B cell (primary cell): ENCODE measurements around the gene OSBPL1A. TPM values are rescaled to one million over a fixed set of nuclear protein-coding genes. Genes with fewer than 3 reads are reported as not detected.

ENCODE experiments used
- ATAC-seq: fragments of 200-7000 bp; cut with Tn5 transposase; one replicate; pipeline ENCODE4 v1.10.0; 2021; ENCODE audit warnings: low read depth, mild to moderate bottlenecking, moderate number of reproducible peaks, moderate library complexity
- CTCF ChIA-PET: fragments of 350-600 bp; sonication (Branson Sonifier 250); formaldehyde crosslinking; loops from one replicate; lab custom pipeline; 2021; ENCODE audit warnings: antibody characterized with exemption, inconsistent platforms; lab: Charles Lee
- POLR2A ChIA-PET: fragments of 350-600 bp; sonication (Branson Sonifier 250); formaldehyde crosslinking; loops from one replicate; lab custom pipeline; 2021; ENCODE audit warnings: antibody characterized with exemption; lab: Charles Lee
- DNase-seq: peaks from one replicate; pipeline ENCODE4 v3.0.0; 2013
- H2AFZ ChIP-seq: 2 replicates; pipeline ENCODE4 v1.6.1; 2012; ENCODE audit warnings: mild to moderate bottlenecking, low read depth, low read length; ENCODE audit not compliant: insufficient read depth, poor library complexity, severe bottlenecking
- H3K27ac ChIP-seq, 2 donors: 1 replicate in 1 of 2; 2 replicates in 1 of 2; pipeline ENCODE4 v1.5.1; 2012 to 2013; ENCODE audit warnings: low read length in 2 of 2, mild to moderate bottlenecking in 2 of 2, moderate library complexity in 1 of 2
- H3K27me3 ChIP-seq, 4 experiments: fragments of 200-600 bp in 1 of 4; sonication (generic) in 1 of 4; replicated peaks in 1 of 4; 1 replicate in 2 of 4; 2 replicates in 2 of 4; pipeline versions ENCODE4 v1.6.1 to v1.7.0; 2013 to 2016; ENCODE audit warnings: low read length in 3 of 4, mild to moderate bottlenecking in 2 of 4, mixed read lengths in 1 of 4, moderate library complexity in 1 of 4; ENCODE audit not compliant: insufficient read depth in 4 of 4, control insufficient read depth in 3 of 4; ENCODE audit errors: control extremely low read depth in 1 of 4
- H3K36me3 ChIP-seq, 2 experiments: replicated peaks in 1 of 2; 1 replicate in 1 of 2; 2 replicates in 1 of 2; pipeline versions ENCODE4 v1.6.1 to v1.7.1; 2013; ENCODE audit warnings: low read length in 1 of 2; ENCODE audit not compliant: insufficient read depth in 2 of 2, control insufficient read depth in 1 of 2; ENCODE audit errors: control extremely low read depth in 1 of 2, extremely low read depth in 1 of 2
- H3K4me1 ChIP-seq, 2 donors: fragments of 200-600 bp in 1 of 2; sonication (generic) in 1 of 2; 1 replicate in 1 of 2; 2 replicates in 1 of 2; pipeline versions ENCODE4 v1.5.1 to v1.6.1; 2013 to 2017; ENCODE audit warnings: low read length in 2 of 2; ENCODE audit not compliant: control insufficient read depth in 2 of 2, insufficient read depth in 2 of 2
- H3K4me2 ChIP-seq: replicated peaks from 2 replicates; pipeline ENCODE3; 2012; ENCODE audit warnings: mild to moderate bottlenecking, low read depth, low read length; ENCODE audit not compliant: poor library complexity, severe bottlenecking
- H3K4me3 ChIP-seq, 5 experiments: fragments of 200-600 bp in 1 of 5; sonication (generic) in 1 of 5; 1 replicate in 3 of 5; 2 replicates in 2 of 5; pipeline versions ENCODE4 v1.5.1 to v1.7.0; 2011 to 2016; ENCODE audit warnings: low read length in 4 of 5, mild to moderate bottlenecking in 4 of 5, low read depth in 2 of 5, control low read depth in 1 of 5, moderate library complexity in 1 of 5; ENCODE audit not compliant: insufficient read depth in 1 of 5; ENCODE audit errors: control extremely low read depth in 1 of 5, extremely low read depth in 1 of 5
- H3K79me2 ChIP-seq: fragments of 200-600 bp; sonication (generic); one replicate; pipeline ENCODE4 v1.6.0; 2016; ENCODE audit warnings: low read length; ENCODE audit not compliant: control insufficient read depth, insufficient read depth
- H3K9ac ChIP-seq: fragments of 200-600 bp; sonication (generic); 2 replicates; pipeline ENCODE4 v1.6.1; 2017; ENCODE audit warnings: mild to moderate bottlenecking, low read length, moderate library complexity
- H3K9me3 ChIP-seq, 3 donors: one replicate each; pipeline versions ENCODE4 v1.6.1 to v1.7.1; 2013; ENCODE audit warnings: low read length in 2 of 3; ENCODE audit not compliant: control insufficient read depth in 2 of 3, insufficient read depth in 1 of 3; ENCODE audit errors: control extremely low read depth in 1 of 3
- H4K20me1 ChIP-seq: 2 replicates; pipeline ENCODE4 v1.6.0; 2012; ENCODE audit warnings: mild to moderate bottlenecking, low read length; ENCODE audit not compliant: insufficient read depth, control insufficient read depth, poor library complexity, severe bottlenecking
- H3K27ac Mint-ChIP-seq: one replicate; pipeline ENCODE4 v1.8.0; 2021; ENCODE audit warnings: mixed read lengths
- H3K27me3 Mint-ChIP-seq: one replicate; pipeline ENCODE4 v1.8.0; 2021; ENCODE audit warnings: mixed read lengths
- H3K4me1 Mint-ChIP-seq: one replicate; pipeline ENCODE4 v1.8.0; 2021; ENCODE audit warnings: mixed read lengths
- H3K4me3 Mint-ChIP-seq: one replicate; pipeline ENCODE4 v1.8.0; 2021; ENCODE audit warnings: mixed read lengths
- H3K9me3 Mint-ChIP-seq: one replicate; pipeline ENCODE4 v1.8.0; 2022; ENCODE audit warnings: mixed read lengths; ENCODE audit not compliant: insufficient read depth
- CTCF ChIP-seq: fragments of 200-600 bp; IDR thresholded peaks from one replicate; pipeline ENCODE4 v1.8.0; 2022; ENCODE audit warnings: antibody characterized with exemption, mild to moderate bottlenecking
- EZH2 ChIP-seq: IDR thresholded peaks from 2 replicates; pipeline ENCODE4 v1.6.1; 2012; ENCODE audit warnings: borderline replicate concordance, low read depth, mild to moderate bottlenecking, moderate library complexity, low read length; ENCODE audit not compliant: insufficient read depth, poor library complexity, severe bottlenecking
- WGBS: methylation state at CpG from one replicate; pipeline ENCODE4 v1.1.5; 2013; ENCODE audit warnings: missing lambda C conversion rate; ENCODE audit not compliant: insufficient coverage; 5-methylcytosine and 5-hydroxymethylcytosine counted together
- intact Hi-C: fragments of 100-400 bp; cut with micrococcal nuclease; formaldehyde crosslinking; loops from one replicate; pipeline ENCODE4 v1.10.0; 2022
- polyA plus RNA-seq: library from polyadenylated mRNA; depleted of rRNA; stranded (reverse); fragments of >200 nt; gene quantifications from 2 replicates; pipeline ENCODE4 v1.2.3, GENCODE V29; 2012
- total RNA-seq, 2 donors: library from RNA; stranded (reverse); fragments of 120-200 nt in 1 of 2; gene quantifications; 1 replicate in 1 of 2; 2 replicates in 1 of 2; pipeline versions ENCODE4 v1.2.3 to v1.2.4, GENCODE V29; 2013 to 2022

The OSBPL1A gene
- total and polyA plus RNA-seq, 2 donors (not counting 1 experiment from before 2014, with no cell fraction given) = 0.57 to 0.86 TPM

- DNase-seq (peak; percentile 27), ATAC-seq (peak; percentile 41)
- H4K20me1 ChIP-seq = no peaks in the 10 kb centered on the region
- no peaks in the 10 kb centered on the region for H3K36me3 ChIP-seq
- H3K27me3 Mint-ChIP-seq = peaks cover 15% of the 10 kb centered on the region
- no peak overlapping the region for H3K9ac ChIP-seq
- peaks cover 11 to 14% of the 10 kb centered on the region in 2 donors for H3K4me1 ChIP-seq
- H3K9me3 Mint-ChIP-seq = no peaks in the 10 kb centered on the region
- peak overlapping the region; percentile 13 for H3K27ac Mint-ChIP-seq
- intact Hi-C loops = no loop called here
- ChIA-PET CTCF (interaction anchor here (1.7 kb wide), 1 partner anchor 13 kb away, joined by 4 read pairs; no protein-coding TSS in a partner anchor), POLR2A (no interaction called here)
- 66% methylated on average over 6 of the region's 6 CpGs for WGBS
- peaks cover 0 to 3% (median 0%) of the 10 kb centered on the region in 4 experiments for H3K27me3 ChIP-seq
- no peak overlapping the region for H3K4me2 ChIP-seq
- no peak overlapping the region for H3K27ac ChIP-seq
- TF ChIP-seq EZH2 = no peak
- H2AFZ ChIP-seq = peak overlapping the region; percentile 27
- H3K79me2 ChIP-seq = no peaks in the 10 kb centered on the region
- H3K4me3 ChIP-seq = no peak overlapping the region
- no peaks in the 10 kb centered on the region for H3K9me3 ChIP-seq
- H3K4me3 Mint-ChIP-seq = peak overlapping the region; percentile 3
- H3K4me1 Mint-ChIP-seq = peaks cover 23% of the 10 kb centered on the region
Observed at GRCh38 chr18:24189007-24189528, 208.6 kb downstream of the OSBPL1A start.

GRCh38 chr18:24188120-24188519 lies 209.5 kb downstream of the OSBPL1A start:
- intact Hi-C loops = no loop called here
- CTCF ChIA-PET = interaction anchor here (1.6 to 1.7 kb wide), 2 partner anchors 12 kb away, joined by 4 to 21 read pairs; no protein-coding TSS in a partner anchor
- H3K9ac ChIP-seq = no peak overlapping the region
- no peaks in the 10 kb centered on the region for H4K20me1 ChIP-seq
- WGBS = 100% methylated on average over 3 of the region's 5 CpGs
- peaks cover 11% of the 10 kb centered on the region for H3K27me3 Mint-ChIP-seq
- no peaks in the 10 kb centered on the region for H3K36me3 ChIP-seq
- H3K4me3 ChIP-seq = no peak overlapping the region
- peak overlapping the region; percentile 55 for H2AFZ ChIP-seq
- POLR2A ChIA-PET = no interaction called here
- H3K27ac Mint-ChIP-seq = no peak overlapping the region
- H3K4me2 ChIP-seq = no peak overlapping the region
- H3K79me2 ChIP-seq = no peaks in the 10 kb centered on the region
- H3K27me3 ChIP-seq = peaks cover 0 to 3% (median 0%) of the 10 kb centered on the region in 4 experiments
- no peaks in the 10 kb centered on the region for H3K9me3 Mint-ChIP-seq
- no peak overlapping the region for H3K4me3 Mint-ChIP-seq
- no peaks in the 10 kb centered on the region for H3K9me3 ChIP-seq
- ATAC-seq = no peak
- H3K27ac ChIP-seq = no peak overlapping the region
- H3K4me1 Mint-ChIP-seq = peaks cover 23% of the 10 kb centered on the region
- no peak for TF ChIP-seq CTCF
- H3K4me1 ChIP-seq = peaks cover 11 to 14% of the 10 kb centered on the region in 2 donors
- no peak for DNase-seq
